Midbrain (tissue), 1 donor: Measurements from ENCODE around the gene ZSWIM1.

Source experiments
- DNase-seq: peaks from one replicate; lab custom pipeline; 2025; lab: John Stamatoyannopoulos, UW

The ZSWIM1 gene

GRCh38 chr20:45909336-45909808 is 28.3 kb downstream of the ZSWIM1 start:
- no peak for DNase-seq

- no peak for DNase-seq
These were observed 29.0 kb downstream of the ZSWIM1 start for GRCh38 chr20:45909817-45910669.

DNA sequence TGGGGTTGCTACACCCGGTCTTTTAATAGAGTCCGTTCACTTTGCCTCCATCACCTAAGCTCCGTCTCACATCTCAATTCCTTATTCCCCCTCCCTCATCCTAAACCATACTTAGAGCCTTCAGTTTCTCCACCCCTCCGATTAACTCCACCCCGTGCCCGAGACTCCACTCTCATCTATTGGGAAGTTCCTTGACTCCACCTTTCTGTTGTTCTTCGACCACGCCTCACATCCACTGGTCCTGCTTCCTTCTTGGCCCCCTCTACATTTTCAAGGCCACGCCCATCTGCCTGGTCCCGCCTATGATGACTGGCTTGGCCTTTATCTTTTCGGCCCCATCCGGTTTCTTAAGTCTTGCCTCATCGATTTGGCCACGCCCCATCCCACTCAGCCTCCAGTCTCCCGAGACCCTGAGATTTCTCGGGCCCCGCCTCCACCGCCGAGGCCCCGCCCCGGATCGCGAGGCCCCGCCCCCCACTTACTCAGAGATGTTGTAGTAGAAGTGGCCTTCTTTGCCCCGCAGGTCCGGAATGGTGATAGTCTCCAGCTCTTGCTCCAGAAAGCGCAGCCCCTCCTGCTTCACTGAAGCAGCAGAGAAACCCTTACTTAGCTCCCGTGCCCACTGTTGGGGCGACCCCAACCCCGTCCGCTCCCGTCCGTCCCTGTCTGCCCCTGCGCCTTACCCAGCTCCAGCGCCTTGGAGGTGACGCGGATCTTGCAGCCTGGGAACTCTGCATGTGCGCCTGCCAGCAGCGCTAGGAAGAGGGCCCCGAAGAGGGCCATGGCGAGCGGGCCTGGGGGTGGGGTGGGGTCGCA is 29.9 kb downstream of the ZSWIM1 start:
- DNase-seq = peak; percentile 79

GRCh38 chr20:45911486-45912343 is 30.7 kb downstream of the ZSWIM1 start, which contains the start of gene PLTP:
TSS of gene PLTP (minus strand) at chr20:45912155. CDS start at chr20:45911452, 703 bp downstream.
- DNase-seq = peak; percentile 61

DNA sequence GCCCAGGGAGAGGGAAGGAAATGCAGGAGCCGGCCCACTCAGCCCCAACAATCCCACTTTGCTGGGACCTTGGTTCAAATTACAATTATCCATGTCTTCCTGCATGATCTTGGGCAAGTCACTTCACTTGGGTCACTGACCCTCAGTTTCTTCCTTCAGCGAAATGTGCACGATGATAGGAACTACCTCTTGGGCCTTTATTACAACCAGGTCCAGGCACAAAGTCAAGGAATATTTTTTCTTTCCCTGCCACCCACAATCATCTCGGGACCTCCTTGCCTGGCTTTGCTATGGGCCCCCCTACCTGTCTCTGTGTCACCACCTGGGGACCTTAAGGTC is 31.3 kb downstream of the ZSWIM1 start:
- DNase-seq = no peak

DNA sequence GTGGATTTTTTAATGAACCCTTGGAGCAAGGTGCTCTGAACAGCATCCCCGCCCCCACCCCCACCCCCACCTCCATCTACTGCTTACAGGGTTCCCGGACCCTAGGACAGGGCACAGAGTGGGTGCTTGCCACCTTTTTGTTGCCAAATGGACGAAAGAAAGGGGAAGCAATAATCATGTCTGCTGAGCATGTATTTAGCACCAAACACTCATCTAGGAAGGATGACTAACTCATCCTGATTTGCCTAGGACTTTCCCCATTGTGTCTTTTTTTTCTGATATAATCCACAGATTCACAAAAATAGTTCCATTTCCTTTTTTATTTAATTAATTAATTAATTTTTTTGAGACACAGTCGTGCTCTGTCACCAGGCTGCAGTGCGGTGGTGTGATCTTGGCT is 32.1 kb downstream of the ZSWIM1 start:
- no peak for DNase-seq

- DNase-seq = no peak
These were observed 36.7 kb downstream of the ZSWIM1 start for GRCh38 chr20:45917790-45918141.

GRCh38 chr20:45918182-45918737 is 37.2 kb downstream of the ZSWIM1 start:
- no peak for DNase-seq

- no peak for DNase-seq
These were observed 37.9 kb downstream of the ZSWIM1 start for GRCh38 chr20:45918779-45919537.

DNA sequence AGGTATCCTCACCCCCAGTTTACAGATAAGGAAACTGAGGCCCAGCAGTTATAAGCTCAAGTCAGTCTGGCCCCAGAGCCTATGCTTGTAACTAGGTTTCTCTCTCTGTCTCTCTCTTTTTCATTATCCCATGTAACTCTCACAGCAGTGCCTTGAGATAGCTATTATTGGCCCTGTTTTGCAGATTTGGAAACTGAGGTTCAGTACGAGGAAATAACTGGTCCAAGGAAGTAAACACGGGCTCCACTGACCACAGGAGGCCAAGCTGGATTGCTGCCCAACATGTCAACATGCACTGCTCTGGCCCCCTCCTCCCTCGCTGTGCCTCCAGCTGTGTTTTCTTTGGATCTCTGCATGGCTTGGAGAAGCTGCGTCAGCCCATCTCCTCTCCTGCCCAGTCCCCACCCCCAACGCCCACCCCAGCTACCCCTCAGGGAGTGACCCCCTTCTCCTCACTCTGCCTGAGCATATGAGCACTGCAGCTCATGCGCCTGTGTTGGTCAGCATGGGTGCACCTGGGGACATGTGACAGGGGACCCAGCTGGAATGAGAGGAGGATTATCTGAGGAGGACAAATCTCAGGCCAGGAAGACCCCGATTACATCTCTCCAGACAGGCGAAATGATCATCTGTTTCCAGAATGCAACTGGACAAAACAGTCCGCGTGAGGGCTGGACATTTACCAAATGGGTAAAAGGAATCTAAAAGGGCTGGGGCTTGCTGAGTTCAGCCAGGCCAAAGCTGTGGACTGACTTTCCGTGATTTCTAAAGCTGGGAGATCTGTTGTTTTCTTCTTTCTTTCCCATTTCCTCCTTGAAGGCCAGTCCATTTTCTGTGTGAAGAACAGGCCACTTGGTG is 38.7 kb downstream of the ZSWIM1 start:
- DNase-seq = no peak

DNA sequence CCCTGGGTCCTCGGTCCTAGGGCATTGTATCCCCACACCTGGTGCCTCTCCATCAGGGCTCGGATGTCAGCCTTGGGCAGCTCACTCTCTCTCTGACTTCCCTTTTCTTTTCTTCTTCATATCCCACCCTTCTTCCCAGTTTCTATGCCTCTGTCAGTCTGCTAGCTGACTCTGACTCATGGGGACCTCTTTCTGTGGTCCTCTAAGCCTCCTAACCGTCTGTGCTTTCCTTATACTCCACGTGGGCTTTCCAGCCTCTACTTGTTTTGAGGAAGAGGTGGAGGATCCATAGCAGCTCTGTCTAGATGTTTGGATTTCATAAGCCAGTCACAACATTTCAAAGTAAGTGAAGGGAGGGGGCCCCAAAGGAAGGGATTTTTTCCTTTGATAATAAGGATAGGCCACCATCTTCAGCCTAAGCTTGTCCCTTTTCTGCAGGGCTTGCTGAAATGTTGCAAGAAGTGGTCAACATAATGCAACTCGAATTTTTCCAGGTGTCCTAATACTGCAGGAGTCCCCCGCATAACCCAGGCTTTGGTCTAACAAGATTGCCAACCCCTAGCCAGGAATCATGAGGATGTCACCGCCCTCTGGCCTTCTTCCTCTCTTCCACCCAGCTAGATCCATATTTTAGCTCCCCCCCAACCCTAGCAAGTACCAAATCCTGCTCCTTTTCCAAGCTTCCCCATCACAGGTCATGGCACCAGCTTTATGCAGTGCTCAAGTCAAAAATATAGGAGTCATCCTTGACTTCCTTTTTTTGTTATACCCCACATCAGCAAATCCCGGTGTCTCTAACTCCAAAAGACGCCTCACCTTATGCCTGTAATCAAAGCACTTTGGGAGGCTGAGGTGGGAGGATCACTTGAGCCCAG is 39.7 kb downstream of the ZSWIM1 start:
- DNase-seq = no peak

GRCh38 chr20:45921337-45922189 is 40.5 kb downstream of the ZSWIM1 start:
- no peak for DNase-seq

DNA sequence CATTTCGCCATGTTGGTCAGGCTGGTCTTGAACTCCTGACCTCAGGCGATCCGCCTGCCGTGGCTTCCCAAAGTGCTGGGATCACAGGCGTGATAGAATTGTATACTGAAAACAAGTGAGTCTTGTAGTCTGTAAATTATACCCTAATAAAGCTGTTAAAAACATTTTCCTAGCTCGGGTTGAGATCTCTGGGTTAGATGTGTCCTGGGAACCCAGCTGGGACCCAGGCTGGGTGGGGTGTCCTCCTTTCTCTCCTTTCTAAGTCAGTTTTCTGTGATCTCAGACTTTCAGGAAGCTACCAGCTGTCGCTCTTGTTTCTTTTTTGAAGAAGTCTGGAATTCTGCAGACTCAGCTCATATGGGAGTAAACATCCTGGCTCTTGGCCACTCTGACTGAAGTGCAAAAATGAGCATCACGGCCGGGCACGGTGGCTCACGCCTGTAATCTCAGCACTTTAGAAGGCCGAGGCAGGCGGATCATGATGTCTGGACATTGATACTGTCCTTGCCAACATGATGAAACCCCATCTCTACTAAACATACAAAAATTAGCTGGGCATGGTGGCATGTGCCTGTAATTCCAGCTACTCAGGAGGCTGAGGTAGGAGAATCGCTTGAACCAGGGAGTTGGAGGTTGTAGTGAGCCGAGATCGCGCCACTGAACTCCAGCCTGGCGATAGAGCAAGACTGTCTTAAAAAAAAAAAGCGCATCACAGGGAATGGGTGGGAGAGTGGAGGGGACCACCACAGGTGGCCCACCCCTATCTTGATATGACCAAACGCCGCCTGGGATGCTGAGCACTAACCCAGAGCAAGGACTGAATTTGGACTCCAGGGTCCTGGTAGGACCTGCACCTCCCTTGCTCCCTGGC is 43.6 kb downstream of the ZSWIM1 start:
- DNase-seq = peak; percentile 8

- no peak for DNase-seq
These were observed 44.9 kb downstream of the ZSWIM1 start for GRCh38 chr20:45925821-45926506.

DNA sequence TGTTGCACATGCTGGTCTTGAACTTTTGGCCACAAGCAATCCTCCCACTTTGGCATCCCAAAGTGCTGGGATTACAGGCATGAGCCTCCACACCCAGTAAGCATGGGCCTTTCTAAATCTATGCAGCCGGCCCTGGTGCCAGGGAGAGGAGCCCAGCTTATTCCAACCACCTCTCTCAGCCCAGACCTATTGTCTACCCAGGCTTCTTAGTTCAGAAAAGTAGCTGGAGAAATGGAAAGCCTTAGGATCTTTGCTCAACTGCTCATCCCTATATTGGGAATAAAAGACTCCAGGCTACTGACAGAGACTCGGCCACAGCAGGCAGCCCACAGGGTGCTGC is 45.7 kb downstream of the ZSWIM1 start:
- DNase-seq = no peak

- no peak for DNase-seq
These were observed 46.2 kb downstream of the ZSWIM1 start for GRCh38 chr20:45927071-45927878.
